Inflammatory macrophage treated with lipopolysaccharide for 4 hours (primary cell): ENCODE data around the gene KIAA1958.
A peak's percentile ranks its signal among the peaks of the same experiment; 100 is the strongest.
"Not testable (repeated sequence)": the region's sequence is repeated elsewhere in the genome, so short reads cannot be mapped to it uniquely, and the experiment has no call there.

Experiments used
- DNase-seq: peaks from one replicate; pipeline ENCODE4 v3.0.0-alpha.2; 2020

The KIAA1958 gene

DNA sequence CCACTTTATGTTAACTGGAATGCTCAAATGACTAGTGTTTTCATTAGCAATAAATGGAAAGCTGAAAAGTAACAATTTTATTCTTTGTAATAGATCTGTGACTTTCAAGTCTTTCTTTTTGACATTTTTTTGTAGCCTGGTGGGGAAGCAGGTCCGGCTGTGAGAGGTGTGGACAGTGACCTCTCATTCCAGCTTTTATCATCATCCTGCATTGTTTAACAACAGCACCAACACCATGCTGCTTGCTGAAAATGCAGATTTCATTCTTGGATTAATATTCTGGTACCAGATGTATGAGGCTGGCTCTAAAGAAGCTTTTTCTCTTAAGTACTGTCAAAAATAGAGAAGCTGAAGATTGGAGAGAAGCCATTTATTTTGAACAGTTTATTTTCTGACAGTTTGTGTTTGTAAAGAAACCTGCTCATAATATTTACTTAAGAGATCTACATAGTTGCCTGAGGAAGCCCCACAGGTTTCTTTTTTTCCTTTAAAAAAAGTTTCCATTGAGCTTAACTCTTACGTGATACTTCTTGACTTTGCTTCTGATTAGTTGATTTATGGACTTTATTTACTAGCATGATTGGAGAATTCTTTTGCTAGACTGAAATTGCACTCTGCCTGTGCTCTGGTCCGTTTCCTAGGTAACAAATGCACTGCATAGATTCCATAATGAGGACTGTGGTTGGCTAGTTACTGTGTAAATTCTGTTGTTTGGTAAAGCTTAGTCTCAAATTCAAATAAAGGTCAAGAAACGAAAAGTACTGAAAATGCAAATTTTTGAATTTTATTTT lies 3.4 kb downstream of the KIAA1958 start:
- no peak for DNase-seq

DNA sequence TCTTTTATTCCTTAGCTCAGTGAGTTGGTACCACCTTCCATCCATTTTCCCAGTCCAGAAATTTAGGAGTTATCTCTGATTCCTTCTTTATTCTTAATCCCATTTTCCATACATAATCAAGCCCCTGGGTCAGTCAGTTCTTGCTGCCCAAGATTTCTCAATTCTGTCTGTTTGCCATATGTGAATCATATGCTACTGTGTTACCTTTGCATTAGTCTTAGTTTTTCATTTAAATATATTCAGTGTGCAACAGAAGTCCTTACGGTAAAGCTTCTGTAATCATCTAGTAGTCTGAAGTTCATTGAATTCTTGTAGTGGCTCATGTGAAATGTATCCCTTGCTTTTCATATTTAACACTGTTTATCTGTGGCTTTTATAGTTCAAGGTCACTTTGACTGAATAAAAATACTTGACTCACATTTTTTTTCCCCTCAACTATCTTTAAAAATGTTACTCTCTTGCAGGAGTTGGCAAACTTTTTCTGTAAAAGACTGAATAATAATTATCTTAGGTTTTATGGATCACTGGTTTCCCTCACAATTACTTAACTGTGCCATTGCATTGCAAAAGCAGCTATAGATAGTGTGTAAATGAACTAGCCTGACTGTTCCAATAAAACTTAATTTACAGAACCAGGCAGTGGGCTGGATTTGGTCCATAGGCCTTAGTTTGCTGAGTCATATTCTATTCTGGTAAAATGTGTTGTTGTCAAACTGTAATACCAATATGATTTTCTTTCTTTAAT lies 6.9 kb downstream of the KIAA1958 start:
- DNase-seq = no peak

GRCh38 chr9:112494153-112494552 lies 7.5 kb downstream of the KIAA1958 start:
- no peak for DNase-seq

GRCh38 chr9:112495614-112496013 lies 9.0 kb downstream of the KIAA1958 start:
- DNase-seq = peak; percentile 82

DNA sequence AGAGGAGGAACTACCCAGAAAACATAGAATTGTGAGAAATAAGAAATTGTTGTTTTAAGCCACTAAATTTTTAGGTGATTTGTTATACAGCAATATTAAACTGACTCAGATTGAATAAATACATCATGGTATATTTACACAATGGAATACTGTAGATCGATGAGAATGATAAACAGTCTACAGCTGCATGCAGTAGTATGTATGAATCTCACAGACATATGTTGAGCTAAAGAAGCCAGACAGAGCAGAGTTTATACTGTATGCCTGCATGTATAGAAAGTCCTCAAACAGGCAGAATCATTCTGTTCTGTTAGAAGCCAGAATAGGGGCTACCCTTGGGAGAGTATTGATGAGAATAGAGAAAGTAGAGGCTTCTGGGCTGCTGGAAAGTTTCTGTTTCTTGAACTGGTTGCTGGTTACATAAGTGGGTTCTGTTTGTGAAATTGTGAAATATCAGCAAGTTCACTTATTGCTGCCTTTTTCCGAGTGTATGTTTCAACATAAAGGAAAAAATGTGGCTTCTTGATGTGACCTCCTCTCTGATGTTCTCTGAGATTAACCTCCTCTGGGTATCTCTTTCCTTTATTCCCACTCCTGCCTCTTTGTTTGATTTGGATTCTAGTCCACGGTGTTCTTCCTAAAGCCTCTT lies 9.6 kb downstream of the KIAA1958 start:
- peak; percentile 90 for DNase-seq

DNA sequence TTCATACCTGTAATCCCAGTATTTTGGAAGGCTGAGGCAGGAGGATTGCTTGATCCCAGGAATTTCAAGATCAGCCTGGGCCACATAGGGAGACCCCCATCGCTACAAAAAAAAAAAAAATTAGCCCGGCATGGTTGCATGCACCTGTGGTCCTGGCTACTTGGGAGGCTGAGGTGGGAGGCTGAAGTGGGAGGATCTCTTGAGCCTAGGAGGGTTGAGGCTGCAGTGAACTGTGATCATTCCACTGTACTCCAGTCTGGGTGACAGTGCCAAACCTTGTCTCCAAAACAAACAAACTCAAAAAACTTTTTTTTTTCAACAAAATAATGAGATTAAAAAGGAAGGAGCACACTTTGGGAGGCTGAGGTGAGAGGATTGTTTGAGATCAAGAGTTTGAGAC lies 14.2 kb downstream of the KIAA1958 start:
- DNase-seq = no peak

- DNase-seq = no peak
Observed at GRCh38 chr9:112501287-112501686, 14.7 kb downstream of the KIAA1958 start.

DNA sequence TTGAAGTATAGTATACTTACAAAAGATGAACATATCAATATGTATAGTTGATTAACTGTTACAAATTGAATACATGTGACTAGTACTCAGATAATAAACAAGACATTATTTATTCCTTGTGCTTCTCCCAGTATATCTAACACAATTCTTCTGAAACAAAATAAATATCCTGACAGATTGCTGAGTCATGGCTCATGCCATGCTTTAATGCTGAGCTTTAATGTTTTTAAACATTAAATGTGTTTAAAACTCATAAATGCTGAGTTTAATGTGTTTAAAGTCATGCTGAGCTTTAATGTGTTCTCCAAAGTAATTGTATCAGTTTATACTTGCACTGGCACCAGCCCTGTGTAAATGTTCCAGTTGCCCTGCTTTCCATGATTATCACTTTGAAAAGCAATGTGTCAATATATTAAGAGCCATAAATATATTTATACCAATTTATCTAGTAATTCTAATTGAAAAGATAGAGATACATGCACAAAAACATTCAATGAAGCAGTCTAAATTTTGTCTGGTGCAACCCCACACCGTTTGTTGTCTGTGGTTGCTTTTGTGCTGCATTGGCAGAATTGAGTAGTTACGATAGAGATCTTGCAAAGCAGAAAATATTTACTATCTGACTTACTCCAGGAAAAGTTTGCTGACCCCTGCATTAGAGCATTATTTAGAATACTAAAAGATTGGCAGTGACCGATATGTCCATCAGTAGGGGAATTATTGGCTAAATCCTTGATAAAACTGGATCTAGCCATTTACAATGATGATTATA lies 15.7 kb downstream of the KIAA1958 start:
- no peak for DNase-seq

DNA sequence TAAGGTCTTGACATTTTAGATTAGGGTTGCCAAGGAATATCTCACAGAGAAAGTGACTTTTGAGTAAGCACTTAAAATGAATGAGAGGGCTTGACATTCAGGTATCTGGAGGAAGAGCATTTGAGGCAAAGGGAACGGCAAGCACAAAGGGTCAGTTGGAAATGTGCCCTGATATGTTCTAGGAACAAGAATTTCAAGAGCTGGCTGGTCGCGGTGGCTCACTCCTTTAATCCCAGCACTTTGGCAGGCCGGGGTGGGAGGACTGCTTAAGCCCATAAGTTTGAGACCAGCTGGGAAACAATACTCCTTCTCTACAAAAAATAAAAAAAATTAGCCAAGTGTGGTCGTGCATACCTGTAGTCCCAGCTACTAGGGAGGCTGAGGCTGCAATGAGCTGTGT lies 16.5 kb downstream of the KIAA1958 start:
- DNase-seq = no peak

DNA sequence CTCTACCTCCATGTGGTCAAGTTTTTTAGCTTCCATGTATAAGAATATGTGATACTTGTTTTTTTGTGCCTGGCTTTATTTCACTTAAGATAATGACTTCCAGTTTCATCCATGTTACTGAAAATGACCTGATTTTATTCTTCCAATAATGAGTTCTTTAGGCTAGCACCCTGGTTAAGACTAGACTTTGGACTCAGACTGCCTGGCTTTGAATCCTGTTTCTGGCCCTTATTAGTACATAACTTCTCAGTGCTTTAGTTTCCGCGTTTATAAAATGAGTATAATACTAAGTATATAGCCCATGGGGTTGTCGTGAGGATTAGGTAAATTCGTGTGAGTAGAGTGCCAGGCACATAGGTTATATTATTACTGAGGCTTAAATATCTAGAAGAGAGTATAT lies 18.5 kb downstream of the KIAA1958 start:
- no peak for DNase-seq

DNA sequence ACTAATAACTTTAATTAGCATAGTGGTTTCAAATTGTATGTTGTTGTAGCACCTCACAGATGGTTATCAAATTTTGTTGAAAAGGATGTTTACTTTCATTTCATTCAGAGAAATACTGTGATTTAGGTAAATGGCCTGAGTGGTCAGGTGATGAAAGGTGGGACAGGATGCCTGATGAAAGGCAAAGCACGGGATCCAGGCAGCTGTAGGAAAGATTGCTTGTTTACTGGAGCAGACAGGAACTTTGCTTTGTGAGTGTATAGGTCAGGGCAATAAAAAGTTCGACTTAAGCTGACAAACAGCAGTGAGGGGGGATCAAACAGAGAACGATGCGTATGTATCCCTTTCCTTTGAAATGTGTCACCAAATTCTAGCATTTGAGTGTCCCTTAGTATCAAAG lies 19.0 kb downstream of the KIAA1958 start:
- DNase-seq = no peak

DNA sequence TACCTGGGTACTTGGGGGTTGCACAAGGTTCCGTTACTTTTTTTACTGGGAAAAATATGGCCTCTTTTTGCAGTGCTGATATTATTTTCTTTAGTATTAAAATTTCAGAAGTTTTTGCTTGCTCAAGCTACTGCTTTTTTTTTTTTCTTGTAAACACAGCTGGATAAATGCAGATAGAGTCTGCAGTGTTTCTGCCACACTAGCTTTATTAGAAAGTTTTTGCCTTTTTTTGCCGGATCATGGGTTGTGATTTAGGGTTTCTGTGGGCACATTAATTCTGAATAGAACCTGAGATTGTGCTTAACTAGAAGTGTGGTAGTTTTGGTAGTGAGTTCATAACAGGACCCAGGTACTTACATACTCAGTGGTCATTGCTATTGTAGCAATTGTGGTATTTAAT lies 19.9 kb downstream of the KIAA1958 start:
- no peak for DNase-seq

DNA sequence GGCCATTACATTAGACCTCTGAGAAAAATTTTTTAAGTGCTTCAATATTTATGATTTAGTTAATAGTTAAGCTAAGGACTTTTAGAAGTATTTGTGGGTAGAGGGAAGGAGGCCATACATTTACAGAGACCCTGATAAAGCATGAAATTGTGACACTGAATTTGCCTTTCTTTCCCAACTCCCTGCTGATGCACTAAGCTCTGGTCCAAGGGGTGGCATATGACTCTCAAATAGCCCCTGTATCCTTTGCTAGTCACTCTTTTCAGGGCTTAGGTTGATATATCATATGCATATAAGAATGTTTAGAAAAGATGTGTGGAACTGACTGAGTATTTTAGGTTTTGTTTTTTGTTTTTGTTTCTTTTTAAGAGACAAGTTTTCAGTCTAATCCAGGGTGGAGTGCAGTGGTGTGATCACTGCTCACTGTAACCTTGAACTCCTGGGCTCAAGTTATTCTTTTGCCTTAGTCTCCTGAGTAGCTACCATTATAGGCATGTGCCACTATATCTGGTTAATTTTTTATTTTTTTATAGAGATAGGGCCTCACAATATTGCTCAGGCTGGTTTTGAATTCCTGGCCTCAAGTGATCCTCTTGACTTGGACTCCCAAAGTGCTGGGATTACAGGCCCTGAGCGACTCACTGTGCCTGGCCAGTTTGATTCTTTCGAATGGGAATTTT lies 20.5 kb downstream of the KIAA1958 start:
- DNase-seq = no peak

DNA sequence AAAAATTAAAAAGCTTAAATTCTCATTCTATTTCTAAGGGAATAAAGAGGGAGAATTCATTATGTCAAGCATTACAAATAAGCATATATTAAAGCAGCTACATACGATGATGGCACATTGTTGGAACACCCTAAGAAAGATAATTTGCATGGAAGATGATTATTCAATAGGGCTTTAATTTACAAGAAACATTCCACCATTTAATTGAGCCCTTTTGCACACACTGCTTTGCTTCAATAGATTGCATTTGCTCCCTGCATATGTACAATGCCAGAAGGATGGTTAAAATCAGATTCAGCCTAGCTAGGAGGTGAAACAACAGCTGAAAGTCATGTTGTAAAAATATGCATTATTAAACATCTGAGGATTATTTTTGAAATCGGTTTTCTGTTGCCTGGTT lies 21.8 kb downstream of the KIAA1958 start:
- no peak for DNase-seq

- not testable (repeated sequence) for DNase-seq
Observed at GRCh38 chr9:112512377-112512776, 25.8 kb downstream of the KIAA1958 start.

GRCh38 chr9:112516769-112517168 lies 30.1 kb downstream of the KIAA1958 start:
- no peak for DNase-seq

DNA sequence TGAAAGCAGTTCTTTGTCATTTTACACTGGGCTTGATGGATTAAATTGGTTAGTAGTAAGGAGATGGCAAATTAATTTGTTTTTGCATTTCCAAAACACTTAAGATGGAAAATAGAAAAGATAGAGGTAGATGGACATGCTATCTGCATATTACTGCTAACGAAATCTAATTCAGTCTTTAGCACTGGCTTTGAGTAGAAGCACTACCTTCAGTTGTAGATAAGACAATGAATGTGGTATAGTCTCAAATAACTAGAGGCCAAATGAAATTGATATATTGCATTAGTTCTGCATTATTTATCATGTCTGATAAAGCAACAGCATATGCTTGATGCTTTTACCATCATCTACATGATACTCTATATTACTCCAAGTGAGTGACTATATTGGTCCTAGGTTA lies 33.4 kb downstream of the KIAA1958 start:
- no peak for DNase-seq

DNA sequence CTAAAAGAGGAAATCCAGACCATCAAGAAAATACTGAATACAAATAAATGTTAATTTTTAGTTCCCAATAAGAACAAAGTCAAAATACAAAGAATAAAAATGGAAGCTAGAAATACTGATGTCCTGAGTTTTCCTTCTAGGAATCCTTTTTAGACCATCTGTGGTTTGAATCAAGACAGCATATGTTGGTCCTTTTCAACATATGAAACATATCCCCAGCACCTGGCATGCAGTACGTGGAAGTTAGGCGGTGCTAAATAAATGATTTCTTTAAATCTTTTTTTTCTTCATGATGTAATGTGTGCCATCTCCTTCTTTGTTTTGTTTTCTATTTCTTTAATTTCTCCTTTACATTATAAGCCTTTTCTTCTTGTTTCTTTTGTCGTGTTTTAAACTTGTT lies 34.0 kb downstream of the KIAA1958 start:
- no peak for DNase-seq

DNA sequence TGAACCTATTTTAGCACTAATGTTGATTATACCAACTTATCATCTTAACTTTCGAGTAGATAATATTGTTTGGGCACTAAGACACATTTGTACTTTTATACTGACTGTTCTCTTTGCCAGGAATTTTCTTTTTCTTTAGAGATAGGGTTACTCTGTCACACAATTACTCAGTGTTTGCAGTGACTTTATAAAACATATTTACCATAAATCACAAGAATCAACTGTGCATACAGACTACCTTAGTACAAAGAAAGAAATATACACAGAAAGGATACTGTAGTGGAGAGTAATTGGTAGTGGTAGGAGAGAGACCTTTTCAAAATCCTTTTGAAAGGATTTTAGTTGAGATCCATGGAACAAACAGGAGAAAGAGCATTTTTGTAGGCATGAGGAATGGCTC lies 40.3 kb downstream of the KIAA1958 start:
- DNase-seq = no peak

GRCh38 chr9:112527959-112528358 lies 41.3 kb downstream of the KIAA1958 start:
- DNase-seq = no peak

GRCh38 chr9:112529316-112529715 lies 42.7 kb downstream of the KIAA1958 start:
- no peak for DNase-seq

DNA sequence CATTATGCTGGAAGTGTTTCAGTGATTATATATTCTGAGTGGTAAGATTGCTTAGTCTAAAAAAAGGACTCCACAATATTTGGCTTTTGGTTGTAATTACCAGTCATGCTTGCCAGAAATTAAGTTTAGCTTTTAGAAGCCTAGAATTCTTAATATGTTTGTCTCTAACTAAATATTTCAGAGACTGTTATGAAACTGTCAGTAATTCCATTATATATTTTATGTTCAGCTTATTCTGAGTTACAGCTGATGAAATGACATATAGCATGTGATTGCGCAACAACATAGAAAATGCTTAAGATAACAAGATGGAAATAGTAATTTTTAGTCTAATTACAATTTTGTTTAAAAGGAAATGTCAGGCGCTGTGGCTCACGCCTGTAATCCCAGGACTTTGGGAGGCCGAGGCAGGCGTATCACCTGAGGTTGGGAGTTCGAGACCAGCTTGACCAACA lies 44.2 kb downstream of the KIAA1958 start:
- DNase-seq = no peak
